Measurements from ENCODE around the gene CLSTN2. TPM values are rescaled to one million over a fixed set of nuclear protein-coding genes. Genes with fewer than 3 reads are reported as not detected.

The CLSTN2 gene
- total RNA-seq, 1 experiment from 2014 or later = 0.68 TPM

GRCh38 chr3:140247775-140248174, 312.8 kb downstream of the CLSTN2 start:
- no peak overlapping the region for H3K9ac ChIP-seq (ENCODE audit: extremely low read depth, insufficient read length, low read length)
- H3K18ac ChIP-seq (ENCODE audit: insufficient read length, low read depth, low read length) = no peak overlapping the region
- no peak overlapping the region for H3K27ac ChIP-seq (ENCODE audit: insufficient read length, low read depth, low read length)
- no peak overlapping the region for H3K4me2 ChIP-seq (ENCODE audit: insufficient read depth, insufficient read length, low read length)
- no peak overlapping the region for H4K5ac ChIP-seq (ENCODE audit: insufficient read length, low read depth, low read length)
- H3K27me3 Mint-ChIP-seq (ENCODE audit: low read depth) = no peaks in the 10 kb centered on the region
- no peak overlapping the region for H3K56ac ChIP-seq (ENCODE audit: insufficient read length, low read depth, low read length)
- DNase-seq = no peak
- no peaks in the 10 kb centered on the region for H3K79me1 ChIP-seq (ENCODE audit: insufficient read depth, low read depth, low read length, poor library complexity, severe bottlenecking)
- H3K4me1 ChIP-seq (ENCODE audit: insufficient read depth, low read length) = peaks cover 4% of the 10 kb centered on the region; the same call in 1 of the 2 replicates
- no peak overlapping the region for H2BK15ac ChIP-seq (ENCODE audit: low read depth, low read length)
- H4K20me1 ChIP-seq (ENCODE audit: control insufficient read depth, insufficient read depth, insufficient read length) = no peaks in the 10 kb centered on the region
- no peak overlapping the region for H2AK5ac ChIP-seq (ENCODE audit: insufficient read length, low read length)
- H3T11ph ChIP-seq (ENCODE audit: low read length) = no peak overlapping the region
- no peak overlapping the region for H2BK20ac ChIP-seq (ENCODE audit: low read depth, low read length, poor library complexity, severe bottlenecking)
- no peaks in the 10 kb centered on the region for H3K9me3 ChIP-seq (ENCODE audit: control insufficient read depth, low read depth, low read length)
- H2BK5ac ChIP-seq (ENCODE audit: insufficient read length, low read length) = no peak overlapping the region
- no peak overlapping the region for H3K23ac ChIP-seq (ENCODE audit: insufficient read length, low read depth, low read length)
- TF ChIP-seq CTCF (conservative IDR thresholded peaks at IDR 0.05) = no peak
- no peak overlapping the region for H2BK12ac ChIP-seq (ENCODE audit: insufficient read length, low read depth, low read length)
- H3K14ac ChIP-seq (ENCODE audit: insufficient read depth, low read length) = no peak overlapping the region
- no peaks in the 10 kb centered on the region for H3K27me3 ChIP-seq (ENCODE audit: insufficient read depth, low read length)
- no peak overlapping the region for H3K4ac ChIP-seq (ENCODE audit: low read depth, low read length)
- H3K23me2 ChIP-seq (ENCODE audit: insufficient read length, low read depth, low read length, poor library complexity, severe bottlenecking) = no peaks in the 10 kb centered on the region
- H4K8ac ChIP-seq (replicated peaks; ENCODE audit: insufficient read length, low read depth, low read length) = no peak overlapping the region
- H2BK120ac ChIP-seq (ENCODE audit: low read depth, low read length, poor library complexity, severe bottlenecking) = no peak overlapping the region
- no peak overlapping the region for H3K4me3 Mint-ChIP-seq
- H3K9me3 Mint-ChIP-seq = no peaks in the 10 kb centered on the region; a peak in 1 of 5 replicates
- no peaks in the 10 kb centered on the region; a peak in 1 of 7 replicates for H3K36me3 Mint-ChIP-seq (ENCODE audit: insufficient read depth in 1 of 3, low read depth in 3 of 3)
- H4K91ac ChIP-seq (ENCODE audit: insufficient read length, low read depth, low read length) = no peak overlapping the region
- no peak overlapping the region for H3K27ac Mint-ChIP-seq
- no peaks in the 10 kb centered on the region for H3K79me2 ChIP-seq (ENCODE audit: insufficient read depth, low read length)
- H3K4me1 Mint-ChIP-seq = peaks cover 36 to 38% of the 10 kb centered on the region in 2 experiments
- no peak overlapping the region for H2AFZ ChIP-seq (ENCODE audit: low read length)

Measured in H9 (cell line).